T follicular helper cell (primary cell): Measurements from ENCODE around the gene CBLB.
"Not testable (repeated sequence)": the region's sequence is repeated elsewhere in the genome, so short reads cannot be mapped to it uniquely, and the experiment has no call there.

Experiments used
- DNase-seq: peaks from one replicate; pipeline ENCODE4 v3.0.0-alpha.2; 2020; ENCODE audit warnings: low read depth

The CBLB gene

GRCh38 chr3:105785803-105786202 is 83.0 kb downstream of the CBLB start:
- no peak for DNase-seq

GRCh38 chr3:105783631-105784030 is 85.2 kb downstream of the CBLB start:
- no peak for DNase-seq

DNA sequence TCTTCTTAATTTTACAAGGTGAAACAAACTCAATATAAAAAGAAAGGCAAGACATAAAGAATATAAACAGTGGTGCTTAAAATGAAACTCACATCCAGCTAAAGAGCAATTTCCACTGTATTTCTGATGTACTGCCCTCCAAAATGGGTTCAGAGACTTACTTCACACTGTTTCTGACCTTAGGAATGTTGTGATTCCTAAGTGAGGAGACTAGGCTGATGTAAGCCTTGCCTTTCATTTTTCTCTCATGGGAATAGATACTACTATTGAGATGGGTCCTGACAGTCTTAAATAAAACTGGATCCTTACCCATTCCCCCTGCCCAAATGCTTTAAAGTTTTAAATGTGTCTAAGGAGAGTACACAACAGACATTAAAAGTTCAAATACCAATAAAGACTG is 86.9 kb downstream of the CBLB start:
- DNase-seq, result no peak

DNA sequence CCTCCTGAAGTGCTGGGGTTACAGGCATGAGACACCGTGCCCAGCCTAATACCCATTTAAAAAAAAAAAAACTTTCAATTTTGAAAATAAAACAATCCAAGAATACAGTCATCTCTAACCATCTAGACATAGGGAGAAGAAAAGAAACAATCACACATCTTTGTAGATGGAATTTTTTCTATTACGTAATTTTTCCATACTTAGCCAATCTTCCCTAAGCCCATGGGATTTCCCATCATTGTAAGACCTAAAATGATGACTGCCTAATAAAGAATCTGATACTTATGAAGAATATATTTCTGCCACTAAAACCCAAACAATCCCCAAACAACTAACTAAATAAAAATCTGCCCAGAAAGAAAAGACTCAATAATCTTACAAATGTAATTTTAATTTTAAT is 88.7 kb downstream of the CBLB start:
- DNase-seq, result no peak

- DNase-seq, result no peak
These were observed 93.4 kb downstream of the CBLB start for GRCh38 chr3:105775368-105775767.

GRCh38 chr3:105774444-105775180 is 94.2 kb downstream of the CBLB start:
- no peak for DNase-seq

DNA sequence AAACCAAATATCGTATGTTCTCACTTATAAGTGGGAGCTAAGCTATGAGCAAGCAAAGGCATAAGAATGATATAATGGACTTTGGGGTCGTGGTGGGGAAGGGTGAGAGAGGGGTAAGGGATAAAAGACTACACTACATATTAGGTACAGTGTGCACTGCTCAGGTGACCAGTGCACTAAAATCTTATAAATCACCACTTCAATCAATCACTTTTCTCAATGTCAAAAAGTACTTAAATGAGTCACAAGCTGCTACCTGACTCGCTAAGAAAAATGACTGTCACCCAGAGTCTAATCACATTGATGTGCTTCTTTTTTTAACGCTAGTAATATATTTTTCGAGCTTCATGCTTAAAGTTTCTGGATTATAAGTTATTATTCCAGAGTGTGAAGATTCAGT is 95.5 kb downstream of the CBLB start:
- no peak for DNase-seq

DNA sequence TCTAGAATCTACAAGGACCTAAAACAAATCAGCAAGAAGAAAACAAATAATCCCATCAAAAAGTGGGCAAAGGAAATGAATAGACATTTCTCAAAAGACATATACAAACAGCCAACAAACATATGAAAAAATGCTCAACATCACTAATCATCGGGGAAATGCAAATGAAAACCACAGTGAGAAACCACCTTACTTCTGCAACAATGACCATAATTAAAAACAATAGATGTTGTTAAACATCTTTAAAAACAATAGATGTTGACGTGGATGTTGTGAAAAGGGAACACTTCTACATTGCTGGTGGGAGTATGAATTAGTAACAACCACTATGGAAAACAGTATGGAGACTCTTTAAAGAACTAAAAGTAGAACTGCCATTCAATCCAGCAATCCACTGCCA is 96.2 kb downstream of the CBLB start:
- no peak for DNase-seq

DNA sequence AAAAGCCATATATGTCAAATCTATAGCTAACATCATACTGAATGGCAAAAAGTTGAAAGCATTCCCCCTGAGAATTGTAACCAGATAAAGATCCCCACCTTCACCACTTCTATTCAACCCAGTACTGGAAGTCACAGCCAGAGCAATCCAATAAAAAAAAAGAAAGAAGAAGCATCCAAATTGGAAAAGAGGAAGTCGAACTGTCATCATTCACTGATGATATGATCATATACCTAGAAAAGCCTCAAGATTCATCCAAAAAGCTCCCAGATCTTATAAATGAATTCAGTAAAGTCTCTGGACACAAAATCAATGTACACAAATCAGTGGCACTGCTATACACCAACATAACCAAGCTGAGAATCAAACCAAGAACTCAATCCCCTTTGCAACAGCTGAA is 97.4 kb downstream of the CBLB start:
- DNase-seq, result no peak

DNA sequence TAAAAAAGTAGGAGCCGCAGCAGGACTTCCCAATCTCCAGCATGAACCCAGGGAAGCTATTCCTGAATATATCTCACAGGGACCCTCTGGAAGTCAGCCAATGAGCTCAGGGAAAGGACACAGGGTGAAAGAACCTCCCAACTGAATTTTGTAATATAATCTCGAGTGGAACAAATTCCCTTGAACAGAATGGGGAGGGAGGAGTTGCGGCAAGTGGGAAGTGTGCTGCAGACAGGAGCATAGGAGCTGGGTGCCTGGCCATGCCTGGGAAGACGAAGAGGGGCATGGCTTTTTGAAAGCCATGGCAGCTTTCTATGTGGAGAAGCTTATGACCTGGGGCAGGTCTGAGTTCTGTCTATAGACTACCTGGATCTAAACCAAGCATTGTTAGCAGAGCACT is 98.4 kb downstream of the CBLB start:
- DNase-seq, result no peak

DNA sequence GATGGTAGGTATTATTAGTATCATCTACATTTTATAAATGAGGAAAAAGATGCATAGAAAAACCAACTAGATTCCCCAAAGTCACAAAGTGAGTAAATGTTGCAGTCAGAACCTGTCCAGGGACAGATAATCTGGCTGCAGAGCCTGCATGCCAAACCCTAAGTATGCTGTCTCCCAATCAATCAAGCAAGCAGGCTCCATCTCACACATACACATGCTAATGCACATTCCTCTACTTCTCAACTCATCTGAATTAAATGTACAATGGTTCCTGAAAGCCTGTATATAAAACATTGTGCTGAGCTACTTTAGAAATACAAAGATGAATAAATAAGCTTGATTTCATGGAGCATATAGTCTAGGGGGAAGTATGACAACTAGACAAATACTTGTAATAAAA is 101.0 kb downstream of the CBLB start:
- no peak for DNase-seq

DNA sequence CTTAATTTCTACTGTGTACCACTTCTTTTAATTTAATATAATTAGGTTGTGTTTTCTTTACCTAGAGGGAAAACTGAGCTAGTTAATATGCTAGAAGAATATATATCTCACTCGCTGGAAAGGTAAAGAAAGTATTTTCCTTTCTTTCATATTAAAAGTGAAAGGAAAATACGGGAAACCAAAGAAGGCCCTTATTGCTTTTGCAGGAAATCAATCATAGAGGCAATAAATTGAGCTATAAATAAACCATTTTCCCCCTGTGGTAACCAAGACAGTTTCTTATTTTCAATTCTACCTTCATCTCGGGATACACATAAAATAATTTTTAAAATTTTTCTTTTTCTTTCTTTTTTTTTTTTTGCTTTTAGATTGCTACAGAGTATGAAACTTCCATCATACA is 101.6 kb downstream of the CBLB start:
- DNase-seq, result no peak

DNA sequence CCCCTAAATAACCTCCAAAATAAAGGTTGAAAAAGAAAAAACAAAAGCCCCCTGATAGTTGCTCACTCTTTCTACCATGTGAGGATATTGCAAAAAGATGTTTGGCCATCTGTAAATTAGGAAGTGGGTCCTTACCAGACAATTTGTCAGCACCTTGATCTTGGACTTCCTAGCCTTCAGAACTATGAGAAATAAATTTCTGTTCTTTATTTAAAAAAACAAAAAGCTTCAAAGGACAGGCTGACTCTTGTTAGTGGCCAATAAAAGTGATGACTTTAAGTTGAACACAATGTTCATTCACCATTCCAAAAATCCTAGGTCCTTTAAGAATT is 103.5 kb downstream of the CBLB start:
- DNase-seq, result no peak

DNA sequence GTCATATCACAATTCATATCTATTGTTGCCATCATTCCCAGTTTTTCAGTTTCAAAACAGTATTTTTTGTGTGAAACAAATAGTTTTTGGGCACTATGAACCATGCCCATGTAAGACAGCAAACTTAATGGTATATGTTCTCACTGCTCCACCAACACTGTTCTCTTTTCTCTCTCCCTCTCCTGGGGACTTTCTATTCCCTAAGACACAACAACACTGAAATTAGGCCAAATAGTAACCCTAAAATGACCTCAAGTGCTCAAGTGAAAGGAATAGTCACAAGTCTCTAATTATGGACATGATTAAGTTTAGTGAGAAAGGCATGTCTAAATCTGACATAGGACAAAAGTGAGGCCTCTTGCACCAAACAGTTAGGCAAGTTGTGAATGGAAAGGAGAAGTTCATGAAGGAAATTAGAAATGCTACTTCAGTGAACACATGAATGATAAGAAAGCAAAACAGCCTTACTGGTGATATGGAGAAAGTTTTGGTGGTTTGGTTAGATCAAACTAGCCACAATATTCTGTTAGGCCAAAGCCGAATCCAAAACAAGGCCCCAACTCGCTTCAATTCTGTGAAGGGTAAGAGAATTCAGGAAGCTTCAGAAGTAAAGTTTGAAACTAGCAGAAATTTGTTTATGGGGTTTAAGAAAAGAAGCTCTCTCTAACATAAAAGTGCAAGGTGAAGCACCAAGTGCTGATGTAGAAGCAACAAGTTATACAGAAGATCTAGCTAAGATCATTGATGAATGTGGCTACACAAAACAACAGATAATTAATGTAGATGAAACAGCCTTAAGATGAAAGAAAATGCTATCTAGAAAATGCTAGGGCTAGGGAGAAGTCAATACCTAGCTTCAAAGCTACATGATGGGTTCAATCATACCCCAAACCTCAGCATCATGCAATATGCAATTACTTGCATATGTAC is 104.2 kb downstream of the CBLB start:
- DNase-seq, result no peak

- no peak for DNase-seq
These were observed 105.2 kb downstream of the CBLB start for GRCh38 chr3:105763659-105764036.

- no peak for DNase-seq
These were observed 105.8 kb downstream of the CBLB start for GRCh38 chr3:105762749-105763658.

DNA sequence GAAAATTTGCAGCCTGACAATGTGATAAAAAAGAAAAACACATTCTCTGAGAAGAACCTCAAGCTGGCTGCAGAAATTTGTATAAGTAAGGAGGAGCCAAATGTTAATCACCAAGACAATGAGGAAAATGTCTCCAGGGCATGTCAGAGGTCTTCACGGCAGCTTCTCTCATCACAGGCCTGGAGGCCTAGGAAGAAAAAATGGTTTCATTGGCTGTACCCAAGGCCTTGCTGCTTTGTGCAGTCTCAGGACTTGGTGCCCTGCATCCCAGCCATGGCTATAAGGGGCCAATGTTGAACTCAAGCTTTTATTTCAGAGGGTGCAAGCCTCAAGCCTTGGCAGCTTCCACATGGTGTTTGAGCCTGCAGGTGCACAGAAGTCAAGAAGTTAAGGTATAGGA is 106.6 kb downstream of the CBLB start:
- not testable (repeated sequence) for DNase-seq

GRCh38 chr3:105759442-105760078 is 109.3 kb downstream of the CBLB start:
- no peak for DNase-seq

DNA sequence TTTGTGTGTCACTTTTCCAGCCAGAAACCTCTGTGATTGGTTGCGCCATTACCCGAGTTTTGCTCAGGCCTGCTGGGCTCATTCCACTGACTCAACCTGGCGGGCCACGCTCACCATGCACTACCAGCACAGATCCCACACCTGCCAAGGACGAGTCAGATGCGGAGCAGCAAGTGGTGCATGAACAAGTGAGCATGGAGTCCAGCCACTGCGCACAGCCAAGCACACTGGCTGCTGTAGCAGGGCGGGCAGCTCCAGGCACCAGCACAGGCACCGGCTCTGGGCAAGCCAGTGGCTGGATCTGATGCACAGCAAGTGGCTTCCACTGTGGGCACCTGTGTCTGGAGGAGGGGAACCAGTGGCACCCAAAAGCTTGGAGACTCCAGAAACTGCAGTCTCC is 110.4 kb downstream of the CBLB start:
- DNase-seq, result no peak

DNA sequence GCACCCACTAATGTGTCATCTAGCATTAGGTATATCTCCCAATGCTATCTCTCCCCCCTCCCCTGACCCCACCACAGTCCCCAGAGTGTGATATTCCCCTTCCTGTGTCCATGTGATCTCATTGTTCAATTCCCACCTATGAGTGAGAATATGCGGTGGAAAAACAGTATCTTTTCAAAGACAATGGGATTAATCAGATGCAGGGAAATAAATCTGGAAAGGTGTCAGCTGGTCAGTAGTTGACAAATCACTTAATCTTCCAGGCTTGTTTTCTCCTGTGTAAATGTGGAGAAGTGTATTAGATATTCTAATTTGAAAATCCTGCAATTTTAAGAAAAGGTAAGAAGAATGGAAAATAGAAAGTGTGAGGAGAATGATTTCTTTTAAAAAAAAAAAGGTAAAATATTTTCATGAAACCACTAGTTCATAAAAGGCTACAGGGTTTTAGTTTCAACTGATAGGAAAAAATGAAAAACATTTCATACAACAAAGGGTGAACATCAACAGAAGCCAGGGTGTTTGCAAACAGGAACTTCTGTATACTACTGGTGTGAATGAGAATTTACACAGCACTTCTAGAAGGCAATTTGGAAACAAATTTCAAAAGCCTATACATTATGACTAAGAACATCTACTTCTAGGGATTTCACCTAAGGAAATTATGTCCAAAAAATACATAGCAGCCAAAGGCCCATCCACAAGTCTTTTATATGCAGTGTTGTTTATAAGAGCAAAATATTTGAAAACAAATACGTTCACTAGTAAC is 113.5 kb downstream of the CBLB start:
- DNase-seq, result no peak

- peak; percentile 33 for DNase-seq
These were observed 115.9 kb downstream of the CBLB start for GRCh38 chr3:105752791-105753415.
